H4 (cell line): ENCODE data around the gene SURF1. TPM values are rescaled to one million over a fixed set of nuclear protein-coding genes. Genes with fewer than 3 reads are reported as not detected.
A peak's percentile ranks its signal among the peaks of the same experiment; 100 is the strongest.
"Not testable (repeated sequence)": the region's sequence is repeated elsewhere in the genome, so short reads cannot be mapped to it uniquely, and the experiment has no call there.

Experiments used
- DNase-seq: peaks from one replicate; pipeline ENCODE4 v3.0.0-alpha.2; 2015; ENCODE audit warnings: low spot score
- total RNA-seq: library from RNA; depleted of rRNA; stranded (reverse); fragments of >200 nt; shearing (Covaris generic); gene quantifications from 2 replicates; pipeline ENCODE4 v1.2.3, GENCODE V29; 2014; rRNA removed

The SURF1 gene, protein sequence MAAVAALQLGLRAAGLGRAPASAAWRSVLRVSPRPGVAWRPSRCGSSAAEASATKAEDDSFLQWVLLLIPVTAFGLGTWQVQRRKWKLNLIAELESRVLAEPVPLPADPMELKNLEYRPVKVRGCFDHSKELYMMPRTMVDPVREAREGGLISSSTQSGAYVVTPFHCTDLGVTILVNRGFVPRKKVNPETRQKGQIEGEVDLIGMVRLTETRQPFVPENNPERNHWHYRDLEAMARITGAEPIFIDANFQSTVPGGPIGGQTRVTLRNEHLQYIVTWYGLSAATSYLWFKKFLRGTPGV
- total RNA-seq: 45.4 and 72.0 TPM in 2 replicates

DNA sequence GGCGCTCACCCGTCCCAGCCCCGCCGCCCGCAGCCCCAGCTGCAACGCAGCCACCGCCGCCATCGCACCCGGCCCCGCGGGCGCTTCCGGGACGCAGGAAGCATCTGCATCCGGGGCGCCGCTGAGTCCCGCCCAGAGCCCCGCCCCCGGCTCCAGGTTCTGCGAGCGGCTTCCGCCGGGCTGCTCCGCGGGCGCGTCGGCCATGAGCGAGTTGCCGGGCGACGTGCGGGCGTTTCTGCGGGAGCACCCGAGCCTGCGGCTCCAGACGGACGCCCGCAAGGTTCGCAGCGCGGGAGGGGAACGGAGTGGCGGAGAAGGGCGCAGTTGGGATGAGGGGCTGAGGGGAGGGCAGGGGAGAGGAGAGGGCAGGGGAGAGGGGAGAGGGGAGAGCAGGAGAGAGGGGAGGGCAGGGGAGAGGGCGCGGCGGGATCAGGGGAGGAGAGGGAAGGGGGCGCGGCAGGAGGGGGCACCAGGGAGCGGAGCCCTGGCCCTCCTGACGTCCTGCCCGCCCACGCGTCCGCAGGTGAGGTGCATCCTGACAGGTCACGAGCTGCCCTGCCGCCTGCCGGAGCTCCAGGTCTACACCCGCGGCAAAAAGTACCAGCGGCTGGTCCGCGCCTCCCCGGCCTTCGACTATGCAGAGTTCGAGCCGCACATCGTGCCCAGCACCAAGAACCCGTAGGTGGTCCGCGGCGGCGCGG, at the start of gene SURF1, which contains the start of gene SURF2:
SURF1 (minus strand) TSS at position 97 of the 701 bp plus-strand sequence; CDS start at position 63, 34 bp downstream.
SURF2 (plus strand) TSS at position 160 of the 701 bp plus-strand sequence; CDS start at position 203, 43 bp downstream.
- DNase-seq: peak; percentile 42

- no peak for DNase-seq
Observed at GRCh38 chr9:133405508-133406438, 49.5 kb upstream of the SURF1 start.

DNA sequence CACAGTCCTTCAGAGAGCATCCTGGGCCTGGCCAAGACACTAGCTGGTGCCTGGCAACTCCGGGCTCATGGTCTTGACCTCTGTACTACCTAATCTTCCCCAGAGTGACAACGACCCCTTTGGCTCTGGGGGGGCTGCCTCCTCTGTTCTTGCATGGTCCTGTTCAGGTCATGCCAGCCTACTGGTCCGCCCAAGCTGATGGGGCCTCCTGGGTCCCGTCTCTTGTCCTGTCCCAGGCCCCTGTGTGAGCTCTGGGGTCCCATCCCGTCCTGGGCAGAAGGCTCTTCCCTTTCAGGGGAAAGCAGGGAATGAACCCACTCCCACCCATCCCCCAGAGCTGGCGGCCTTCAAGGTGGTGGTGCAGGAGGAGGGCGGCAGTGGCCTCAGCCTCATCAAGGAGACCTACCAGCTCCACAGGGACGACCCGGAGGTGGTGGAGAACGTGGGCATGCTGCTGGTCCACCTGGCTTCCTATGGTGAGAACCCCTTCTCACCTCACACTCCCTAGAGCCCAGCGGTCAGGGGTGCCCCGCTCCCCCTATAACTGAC, 48.2 kb upstream of the SURF1 start:
- no peak for DNase-seq

GRCh38 chr9:133403766-133404453, 47.6 kb upstream of the SURF1 start:
- no peak for DNase-seq

GRCh38 chr9:133402689-133403088, 46.4 kb upstream of the SURF1 start:
- DNase-seq: no peak

DNA sequence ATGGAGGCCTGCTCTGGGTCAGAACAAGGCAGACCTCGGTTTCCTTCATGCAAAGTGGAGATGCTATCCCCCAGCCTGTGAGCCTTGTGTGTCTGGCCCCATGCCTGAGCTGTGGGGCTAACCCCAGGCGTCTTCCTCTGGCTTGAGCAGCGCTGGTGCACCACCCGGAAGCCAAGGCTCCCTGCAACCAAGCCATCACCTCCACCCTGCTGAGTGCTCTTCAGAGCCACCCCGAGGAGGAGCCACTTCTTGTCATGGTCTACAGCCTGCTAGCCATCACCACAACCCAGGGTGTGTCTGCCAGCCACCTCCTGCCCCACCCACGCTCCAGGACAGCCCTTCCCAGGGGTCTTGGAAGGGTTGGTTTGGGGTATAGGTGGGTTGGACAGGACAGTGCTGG, 45.3 kb upstream of the SURF1 start:
- DNase-seq: no peak

- DNase-seq: no peak
Observed at GRCh38 chr9:133400292-133400691, 44.0 kb upstream of the SURF1 start.

- DNase-seq: no peak
Observed at GRCh38 chr9:133397895-133398294, 41.6 kb upstream of the SURF1 start.

DNA sequence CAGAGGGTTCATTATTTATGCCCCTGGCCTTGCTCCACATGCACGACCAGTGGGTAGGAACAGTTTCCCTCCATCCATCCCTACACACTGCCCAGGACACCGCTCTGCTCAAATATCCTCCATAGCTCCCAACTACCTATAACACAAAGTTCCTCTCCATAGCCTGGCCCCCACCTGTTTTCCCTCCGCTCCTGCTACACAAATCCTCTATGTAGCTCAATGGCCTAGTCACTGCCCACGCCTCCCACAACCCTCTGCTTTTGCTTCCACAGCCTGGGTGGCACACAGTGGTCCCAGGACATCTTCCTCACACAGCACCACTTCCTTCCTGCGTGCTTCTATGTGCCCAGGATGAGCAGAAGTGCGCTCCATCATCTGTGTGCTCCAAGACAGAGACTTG, 41.1 kb upstream of the SURF1 start:
- DNase-seq: no peak

DNA sequence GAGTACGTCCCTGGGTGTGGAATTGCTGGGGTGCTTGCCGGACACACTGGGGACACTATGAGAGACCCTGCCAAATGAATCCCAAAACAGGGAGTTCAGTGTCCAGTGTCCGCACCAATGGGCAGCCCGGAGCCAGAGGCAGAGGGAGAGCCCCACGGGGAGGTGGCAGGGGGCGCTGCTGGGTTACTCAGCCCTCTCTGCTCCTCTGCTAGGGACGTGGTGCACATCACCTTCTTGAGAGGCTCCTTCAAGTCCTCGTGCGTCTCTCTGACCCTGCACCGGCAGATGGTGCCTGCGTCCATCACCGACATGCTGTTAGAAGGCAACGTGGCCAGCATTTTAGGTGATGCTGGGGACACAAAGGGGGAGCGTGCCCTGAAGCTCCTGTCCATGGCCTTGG, 40.7 kb upstream of the SURF1 start:
- DNase-seq: no peak

DNA sequence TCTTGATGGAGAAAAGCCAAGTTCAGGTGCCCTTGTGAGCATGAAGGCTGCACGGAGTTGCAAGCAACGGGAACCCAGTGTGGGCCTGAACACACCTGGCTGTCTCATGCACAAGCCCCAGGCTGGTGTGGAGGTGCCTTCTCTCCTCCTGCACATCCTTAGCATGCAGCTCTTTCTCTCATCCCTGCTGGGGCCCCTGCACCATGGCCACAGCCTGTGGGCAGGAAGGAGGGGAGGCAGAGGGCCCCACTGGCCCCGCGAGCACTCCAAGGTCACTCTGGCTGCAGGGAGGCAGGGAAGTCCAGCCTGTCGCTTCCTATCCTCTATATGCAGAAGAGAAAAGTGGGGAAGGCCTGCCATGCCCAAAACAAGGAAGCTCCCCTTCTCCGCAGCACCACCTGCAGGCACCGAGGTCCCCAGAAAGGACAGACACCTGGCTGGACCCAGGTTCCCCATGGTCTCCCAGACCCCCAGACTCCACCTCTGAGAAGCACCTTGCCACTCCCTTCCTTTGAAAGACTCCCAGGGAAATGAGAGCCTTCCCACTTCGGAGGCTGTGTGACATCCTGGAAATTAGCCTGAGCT, 38.5 kb upstream of the SURF1 start:
- no peak for DNase-seq

GRCh38 chr9:133393399-133393798, 37.1 kb upstream of the SURF1 start:
- DNase-seq: no peak

DNA sequence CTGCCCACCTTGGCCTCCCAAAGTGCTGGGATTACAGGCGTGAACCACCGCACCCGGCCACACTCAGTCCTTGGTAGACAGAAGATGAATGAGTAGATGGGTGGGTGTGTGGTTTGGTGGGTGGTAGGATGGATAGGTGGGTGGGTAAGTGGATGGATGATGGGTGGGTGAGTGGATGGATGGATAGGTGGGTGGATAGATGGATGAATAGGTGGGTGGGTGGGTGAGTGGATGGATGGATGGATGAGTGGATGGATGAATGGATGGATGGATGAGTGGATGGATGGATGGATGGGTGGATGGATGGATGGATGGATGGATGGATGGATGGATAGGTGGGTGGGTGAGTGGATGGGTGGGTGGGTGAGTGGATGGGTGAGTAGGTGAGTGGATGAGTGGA, 36.0 kb upstream of the SURF1 start:
- not testable (repeated sequence) for DNase-seq

- DNase-seq: not testable (repeated sequence)
Observed at GRCh38 chr9:133391449-133391848, 35.2 kb upstream of the SURF1 start.

DNA sequence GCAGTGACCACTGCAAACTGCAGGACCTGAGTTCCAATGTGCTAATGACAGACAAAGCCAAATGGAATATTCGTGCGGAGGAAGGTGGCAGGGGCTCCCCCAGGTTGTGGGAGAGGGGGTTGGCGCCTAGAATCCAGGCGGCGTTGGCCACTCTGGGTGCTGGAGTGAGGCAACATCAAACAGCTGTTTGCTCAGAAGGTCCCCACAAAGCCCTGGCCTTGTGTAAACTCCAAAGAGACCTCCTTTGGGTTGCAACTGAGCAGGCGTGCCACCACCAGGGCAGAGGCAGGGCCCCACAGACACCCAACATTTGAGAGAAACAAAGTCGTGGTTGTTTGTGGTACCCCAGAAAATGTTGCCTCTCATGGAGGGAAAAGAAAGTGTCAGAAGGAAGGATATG, 34.4 kb upstream of the SURF1 start:
- no peak for DNase-seq

GRCh38 chr9:133389562-133389961, 33.3 kb upstream of the SURF1 start:
- no peak for DNase-seq

DNA sequence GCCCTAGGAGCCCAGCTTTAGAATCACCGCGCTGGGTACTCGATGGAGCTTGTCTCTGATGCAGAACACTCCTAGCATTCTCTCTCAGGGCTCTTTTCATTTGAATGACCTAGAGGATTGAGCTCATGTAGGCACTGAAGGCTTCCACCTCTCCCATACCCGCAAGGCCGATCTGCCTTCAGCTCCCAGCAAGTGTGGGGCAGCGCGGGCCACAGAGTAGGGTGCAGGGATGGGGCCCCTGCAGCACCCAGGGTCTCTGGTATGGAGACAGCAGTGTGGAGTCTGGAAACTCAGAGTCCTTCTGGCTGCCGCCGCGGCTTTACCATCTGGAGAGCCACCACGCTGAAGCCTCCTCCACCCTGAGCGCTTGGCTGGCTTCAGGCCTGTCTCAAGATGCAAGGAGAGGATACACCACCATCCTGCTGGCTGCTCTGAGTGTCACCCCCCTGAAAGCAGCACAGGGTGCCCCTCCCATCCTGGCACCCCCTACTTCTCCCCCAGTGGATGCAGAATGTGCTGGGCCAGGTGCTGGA, 32.8 kb upstream of the SURF1 start:
- DNase-seq: no peak

DNA sequence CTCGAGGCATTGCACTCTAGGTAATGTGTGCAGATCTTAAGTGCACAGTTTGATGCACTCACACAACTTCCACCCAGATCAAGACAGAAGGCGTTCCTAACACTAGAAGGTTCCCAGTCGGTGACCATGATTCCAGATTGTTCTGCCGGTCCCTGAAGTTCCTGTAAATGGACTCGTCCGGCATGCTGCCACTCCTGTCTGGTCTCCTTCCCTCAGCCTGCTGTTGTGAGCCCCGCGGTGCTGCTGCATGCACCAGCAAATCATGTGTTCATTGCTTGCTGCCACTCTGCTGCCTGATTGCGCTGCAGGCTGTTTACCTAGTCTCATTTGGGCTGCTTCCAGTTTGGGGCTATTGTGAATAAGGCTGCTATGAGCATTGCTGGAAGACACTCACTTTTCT, 31.4 kb upstream of the SURF1 start:
- no peak for DNase-seq

- no peak for DNase-seq
Observed at GRCh38 chr9:133386338-133386737, 30.1 kb upstream of the SURF1 start.

- DNase-seq: no peak
Observed at GRCh38 chr9:133385452-133385851, 29.2 kb upstream of the SURF1 start.
